DMS79 (cell line): Measurements from ENCODE around the gene ID2.
A peak's percentile ranks its signal among the peaks of the same experiment; 100 is the strongest.

Experiments
- DNase-seq: peaks from one replicate; lab custom pipeline; 2025; lab: John Stamatoyannopoulos, UW

The ID2 gene

DNA sequence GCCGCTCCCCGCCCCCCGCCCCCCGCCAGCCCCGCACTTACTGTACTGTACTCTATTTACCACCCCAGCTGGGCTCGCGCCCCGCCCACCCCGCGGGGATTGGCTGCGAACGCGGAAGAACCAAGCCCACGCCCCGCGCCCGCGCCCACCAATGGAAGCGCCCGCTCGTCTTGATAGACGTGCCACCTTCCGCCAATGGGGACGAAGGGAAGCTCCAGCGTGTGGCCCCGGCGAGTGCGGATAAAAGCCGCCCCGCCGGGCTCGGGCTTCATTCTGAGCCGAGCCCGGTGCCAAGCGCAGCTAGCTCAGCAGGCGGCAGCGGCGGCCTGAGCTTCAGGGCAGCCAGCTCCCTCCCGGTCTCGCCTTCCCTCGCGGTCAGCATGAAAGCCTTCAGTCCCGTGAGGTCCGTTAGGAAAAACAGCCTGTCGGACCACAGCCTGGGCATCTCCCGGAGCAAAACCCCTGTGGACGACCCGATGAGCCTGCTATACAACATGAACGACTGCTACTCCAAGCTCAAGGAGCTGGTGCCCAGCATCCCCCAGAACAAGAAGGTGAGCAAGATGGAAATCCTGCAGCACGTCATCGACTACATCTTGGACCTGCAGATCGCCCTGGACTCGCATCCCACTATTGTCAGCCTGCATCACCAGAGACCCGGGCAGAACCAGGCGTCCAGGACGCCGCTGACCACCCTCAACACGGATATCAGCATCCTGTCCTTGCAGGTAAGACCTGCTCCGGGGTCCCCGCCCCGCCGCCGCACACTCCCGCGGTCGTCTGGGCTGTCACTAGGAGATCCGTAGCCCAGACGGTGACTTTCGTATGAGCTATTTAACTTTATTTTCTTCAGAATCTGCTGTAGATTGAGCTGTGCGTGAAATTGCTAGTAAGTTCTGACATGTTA lies at the start of gene ID2:
Gene ID2 (plus strand): TSS at position 271 of the 907 bp plus-strand sequence. CDS start 110 bp downstream, at position 381.
- DNase-seq: peak; percentile 97

- no peak for DNase-seq
These were observed 49.1 kb upstream of the ID2 start for GRCh38 chr2:8632755-8633154.

DNA sequence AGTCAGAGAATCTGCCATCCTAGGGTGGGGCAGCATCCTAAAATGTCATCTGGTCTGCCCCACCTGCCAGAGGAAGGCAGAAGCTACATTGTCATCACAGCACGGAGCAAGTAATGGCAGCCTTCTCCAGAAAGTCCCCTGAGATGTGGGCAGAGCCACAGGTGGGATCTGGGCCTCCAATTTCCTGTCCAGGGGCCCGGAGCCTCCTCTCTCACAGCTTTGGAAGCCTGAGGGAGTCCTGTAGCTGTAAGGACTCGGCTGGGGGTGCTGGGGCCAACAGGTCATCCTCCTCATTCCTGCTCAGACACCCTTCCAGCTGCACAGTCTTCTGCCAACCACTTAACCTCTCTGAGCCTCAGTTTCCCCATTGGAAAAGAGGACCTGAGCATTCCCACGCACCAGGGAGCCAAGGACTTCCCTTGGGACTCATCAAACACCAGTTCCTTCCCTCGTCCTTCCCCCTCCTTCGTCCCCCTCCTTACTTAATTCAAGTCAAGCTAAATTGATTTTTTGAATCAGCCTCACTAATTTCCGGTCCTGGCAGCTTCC lies 48.6 kb upstream of the ID2 start:
- DNase-seq: no peak

DNA sequence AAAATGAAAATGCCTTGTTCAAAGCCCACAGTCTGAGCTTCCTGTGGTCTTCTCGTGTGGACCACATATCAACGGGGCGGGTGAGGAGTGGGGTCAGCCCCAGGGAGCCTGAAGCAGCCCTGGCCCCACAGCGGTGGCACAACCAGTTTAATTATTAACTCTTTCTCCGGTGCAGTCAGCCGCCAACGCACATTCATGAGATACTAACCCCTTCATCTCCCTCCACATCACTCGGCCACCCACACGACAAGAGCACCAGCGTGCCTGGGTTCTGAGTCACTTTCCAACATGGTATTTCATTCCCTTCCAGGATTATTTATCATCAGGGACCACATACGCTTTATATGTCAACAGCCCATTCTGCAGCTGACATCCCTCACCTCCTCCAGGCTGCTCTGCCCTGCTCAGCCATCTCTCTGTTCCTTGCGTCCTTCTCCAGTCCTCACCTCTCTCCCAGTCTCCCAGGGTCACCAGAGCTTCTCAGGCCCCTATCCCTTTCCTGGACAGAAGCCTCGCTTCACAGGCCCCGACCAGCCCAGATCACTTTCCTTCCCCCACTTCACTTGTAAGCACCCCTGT lies 48.0 kb upstream of the ID2 start:
- no peak for DNase-seq

DNA sequence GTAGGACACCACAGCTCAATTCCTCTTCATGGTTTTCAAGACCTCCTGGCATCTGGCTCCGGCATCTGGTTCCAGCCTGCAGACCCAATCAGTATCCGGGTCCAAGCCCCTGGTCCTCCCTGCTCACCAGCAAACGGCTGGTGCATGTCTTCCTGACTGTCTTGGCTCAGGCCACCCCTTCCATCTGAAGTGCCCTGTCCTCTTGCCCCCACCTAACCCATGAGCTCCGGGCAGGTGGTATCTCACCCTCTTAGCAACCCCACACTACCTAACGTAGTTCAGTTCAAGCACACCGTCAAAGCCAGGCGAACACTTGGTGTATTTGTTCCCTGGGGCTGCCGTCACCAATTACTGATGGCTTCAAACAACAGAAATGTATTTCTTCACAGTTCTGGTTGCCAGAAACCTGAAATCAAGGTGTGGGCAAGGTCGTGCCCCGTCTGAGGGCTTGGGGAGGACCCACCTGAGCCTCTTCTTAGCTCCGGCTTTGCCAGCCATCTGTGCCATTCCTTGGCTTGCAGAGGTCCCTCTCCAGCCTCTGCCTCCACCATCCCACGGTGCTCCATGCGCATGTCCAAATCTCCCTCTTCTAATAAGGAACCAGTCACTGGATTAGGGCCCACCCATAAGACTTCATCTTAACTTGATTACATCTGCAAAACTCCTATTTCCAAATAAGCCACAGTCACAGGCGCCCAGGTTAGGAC lies 47.2 kb upstream of the ID2 start:
- DNase-seq: no peak

DNA sequence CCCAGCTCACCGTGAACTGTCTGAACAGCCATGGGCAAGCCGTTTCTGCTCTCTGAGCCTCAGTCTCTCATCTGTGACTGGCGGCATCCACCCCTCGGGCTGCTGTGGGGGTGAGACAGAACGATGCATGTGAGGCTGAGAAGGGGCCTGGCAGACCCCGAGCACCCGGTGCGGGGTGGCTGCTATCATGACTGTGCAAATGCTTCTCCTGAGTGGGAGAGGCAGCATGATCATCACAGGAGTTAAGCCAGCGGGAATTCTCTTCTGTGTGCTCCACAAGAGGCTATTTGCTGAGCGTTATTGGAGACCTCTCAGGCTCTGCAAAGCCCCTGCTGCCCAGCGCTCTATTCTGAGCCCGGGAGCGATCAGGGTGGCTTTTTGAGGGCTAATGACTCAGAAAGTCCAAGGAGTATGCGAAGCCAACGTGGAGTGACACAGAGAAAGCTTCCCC lies 45.8 kb upstream of the ID2 start:
- DNase-seq: no peak

GRCh38 chr2:8636721-8637636 lies 44.9 kb upstream of the ID2 start:
- no peak for DNase-seq

- DNase-seq: no peak
These were observed 43.5 kb upstream of the ID2 start for GRCh38 chr2:8638327-8638726.

- no peak for DNase-seq
These were observed 42.7 kb upstream of the ID2 start for GRCh38 chr2:8639122-8639635.

- no peak for DNase-seq
These were observed 41.4 kb upstream of the ID2 start for GRCh38 chr2:8640498-8640897.

DNA sequence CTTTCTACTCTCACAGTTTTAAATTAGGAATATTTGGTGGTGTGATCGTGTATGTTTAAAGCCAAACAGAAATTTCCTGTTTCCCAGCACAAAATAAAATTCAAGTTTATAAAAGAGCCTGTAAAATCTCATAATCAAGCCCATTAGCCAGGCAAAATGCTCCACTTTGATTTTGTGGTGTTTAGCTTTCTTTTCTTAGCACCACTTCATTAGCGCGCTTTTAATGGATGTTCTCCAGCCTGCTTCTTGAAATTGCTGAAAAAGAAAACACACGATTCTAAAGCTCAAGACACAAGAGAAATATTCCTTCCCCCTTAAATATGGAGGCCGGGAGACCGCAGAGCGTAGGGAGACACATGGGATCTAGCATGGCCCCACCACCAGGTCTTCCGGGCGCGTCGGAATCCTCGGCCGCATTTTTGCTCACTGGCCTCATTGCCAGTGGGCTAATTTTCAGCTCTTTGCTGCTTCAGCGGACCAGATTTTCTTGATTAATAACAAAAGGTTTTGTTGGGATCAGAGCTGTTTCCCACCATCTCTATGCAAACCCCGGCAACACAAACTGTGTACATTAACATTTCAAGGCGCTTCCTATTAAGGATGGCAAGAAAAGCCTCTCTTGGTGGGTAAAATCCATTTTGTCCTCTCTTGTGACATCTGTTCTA lies 40.4 kb upstream of the ID2 start:
- no peak for DNase-seq

- DNase-seq: no peak
These were observed 39.3 kb upstream of the ID2 start for GRCh38 chr2:8642366-8643068.

DNA sequence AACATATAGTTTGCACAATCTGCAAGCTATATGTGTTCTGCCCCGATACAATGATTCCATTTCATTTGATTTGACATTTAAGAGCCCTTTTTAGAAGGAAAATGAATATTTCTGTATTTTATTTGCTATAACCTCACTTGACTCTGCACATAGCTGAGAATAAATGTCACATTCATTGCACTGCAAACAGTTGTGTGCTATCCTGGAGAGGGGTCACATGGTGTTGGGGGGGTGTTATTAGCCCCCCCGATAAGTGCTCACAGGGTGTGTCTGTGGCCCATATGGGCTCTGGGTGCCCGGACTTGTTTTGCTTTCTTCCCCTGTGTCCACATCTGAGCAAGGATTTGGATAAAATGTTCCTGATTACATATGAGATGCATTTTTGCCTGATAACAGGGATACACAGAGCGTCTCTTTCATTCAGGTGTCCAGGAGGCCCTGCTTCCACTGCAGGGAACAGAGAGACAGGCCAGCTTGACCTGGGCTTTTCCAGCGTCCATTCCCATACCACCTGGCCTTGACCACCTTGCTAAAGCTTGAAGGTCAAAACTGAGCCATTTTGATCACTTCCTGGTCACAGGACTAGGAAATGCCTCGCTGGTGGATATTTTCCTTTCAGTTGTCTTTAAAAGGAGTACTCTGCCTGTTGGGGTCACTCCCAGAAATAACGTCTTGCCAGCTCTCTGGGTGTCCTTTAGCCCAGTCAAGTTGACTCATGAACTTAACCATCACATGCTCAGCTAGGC lies 38.4 kb upstream of the ID2 start:
- no peak for DNase-seq

DNA sequence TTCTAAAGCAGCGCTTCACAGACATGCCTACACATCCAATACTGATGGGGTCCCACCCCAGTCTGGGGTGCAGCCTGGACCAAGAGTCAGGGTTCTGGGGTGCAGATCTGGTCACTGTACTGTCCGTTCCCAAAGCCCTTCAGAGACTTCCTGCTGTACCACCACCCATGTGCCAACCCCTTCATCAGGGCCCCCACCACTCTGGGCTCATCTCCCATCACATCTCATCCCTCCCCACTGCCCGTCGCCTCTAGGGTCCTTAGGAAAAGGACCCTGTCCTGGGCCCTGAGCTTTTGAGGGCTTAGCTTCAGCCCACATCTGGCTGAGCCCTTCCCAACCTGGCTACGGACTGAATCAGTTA lies 37.9 kb upstream of the ID2 start:
- DNase-seq: no peak

DNA sequence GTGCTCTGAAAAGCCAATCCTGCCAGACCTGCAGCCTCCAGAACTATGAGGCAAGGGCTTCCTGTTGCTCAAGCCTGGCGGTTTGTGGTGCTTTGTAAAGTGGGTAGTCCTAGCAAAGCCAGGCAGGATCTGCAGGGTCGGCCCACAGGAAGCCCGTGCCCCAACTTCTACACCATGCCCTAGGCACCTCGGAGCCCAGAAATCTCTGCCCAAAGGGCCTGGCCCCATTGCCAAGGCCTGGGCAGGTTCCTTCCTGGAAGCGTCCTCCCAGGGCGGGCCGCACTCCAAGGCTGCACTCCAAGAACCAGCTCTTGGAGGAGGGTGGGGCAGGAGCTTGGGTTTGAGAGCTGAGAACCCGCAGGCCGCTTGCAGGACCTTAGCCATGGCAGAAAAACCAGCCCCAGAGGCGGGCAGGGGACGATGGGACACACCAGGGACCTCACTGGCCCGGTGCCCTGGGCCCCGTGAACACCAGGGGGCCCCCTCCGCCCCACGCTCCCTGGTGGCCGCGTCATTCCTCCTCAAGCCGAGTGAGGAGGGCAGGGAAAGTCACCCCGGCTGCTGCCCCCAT lies 37.2 kb upstream of the ID2 start:
- DNase-seq: no peak

DNA sequence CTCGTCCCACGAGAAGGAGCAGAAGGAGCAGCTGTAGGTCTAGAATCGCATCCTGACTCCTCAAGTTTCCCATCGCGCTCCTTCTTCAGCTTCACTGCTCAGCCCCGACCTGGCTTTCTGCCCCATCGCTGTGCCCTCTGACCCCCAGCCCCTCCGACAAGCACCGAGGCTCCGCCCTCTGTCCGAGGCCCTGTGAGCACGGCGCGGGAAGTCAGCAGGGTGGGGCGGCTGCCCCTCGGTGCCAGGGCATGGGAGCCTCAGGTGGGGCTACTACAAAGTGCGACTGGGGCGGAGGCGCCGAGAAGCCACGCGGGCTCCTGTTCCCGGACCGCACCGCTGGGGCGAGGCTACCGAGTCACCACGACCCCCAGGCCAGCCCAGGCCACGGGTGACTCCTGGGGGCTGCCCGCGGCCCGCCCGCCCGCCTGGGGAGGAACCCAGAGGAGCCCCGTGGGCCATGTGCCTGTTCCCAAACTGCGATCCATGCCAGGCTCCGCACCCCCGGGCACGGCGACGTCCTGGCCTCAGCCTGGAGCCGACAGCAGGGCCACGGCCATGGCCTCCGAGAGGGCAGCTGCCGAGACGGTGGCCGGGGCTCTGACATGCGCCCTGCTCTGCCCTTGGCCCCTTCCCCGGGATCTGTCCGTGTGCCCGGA lies 36.6 kb upstream of the ID2 start:
- DNase-seq: no peak

GRCh38 chr2:8646731-8647461 lies 35.0 kb upstream of the ID2 start:
- DNase-seq: no peak

DNA sequence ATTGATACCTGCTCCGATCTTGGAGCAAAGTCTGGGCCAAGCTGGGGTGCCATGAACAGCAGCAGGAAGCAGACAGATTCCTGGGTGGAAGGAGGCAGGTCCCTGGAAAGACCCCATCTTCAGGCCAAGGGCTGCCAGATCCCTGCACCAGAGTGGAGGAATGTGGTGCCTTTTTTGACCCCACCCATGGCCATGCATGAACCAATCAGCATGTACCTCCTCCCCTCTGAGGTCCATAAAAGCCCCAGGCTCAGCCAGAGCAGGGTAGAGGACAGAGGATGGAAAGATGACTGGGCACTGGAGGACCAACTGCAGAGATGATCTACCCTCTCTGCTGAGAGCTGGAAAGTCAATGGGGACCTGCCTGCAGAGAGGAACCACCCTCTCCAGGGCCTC lies 34.4 kb upstream of the ID2 start:
- DNase-seq: no peak
